Suprapubic skin (tissue), 3 donors: ENCODE measurements around the gene KMT2C.

ENCODE experiments used
- CTCF ChIP-seq, 2 donors: fragments of 200-600 bp in 1 of 2; fragments of 450-650 bp in 1 of 2; sonication (generic) in 1 of 2; IDR thresholded peaks; one replicate each; pipeline ENCODE4 v1.5.1; 2016 to 2019; ENCODE audit warnings: antibody characterized with exemption in 2 of 2, mild to moderate bottlenecking in 1 of 2, moderate library complexity in 1 of 2
- POLR2A ChIP-seq, 2 donors: fragments of 450-650 bp; IDR thresholded peaks; one replicate each; pipeline ENCODE4 v1.6.1; 2017; ENCODE audit warnings: antibody characterized with exemption in 2 of 2, mild to moderate bottlenecking in 2 of 2, moderate library complexity in 2 of 2

GRCh38 chr7:152464312-152465118, 28.7 kb upstream of the KMT2C start:
- TF ChIP-seq CTCF (IDR thresholded peaks at IDR 0.05) (no peak), POLR2A (IDR thresholded peaks at IDR 0.05) (peak in 1 of 2 donors; percentile 35)
